ENCODE measurements around the gene ZNF844. TPM values are rescaled to one million over a fixed set of nuclear protein-coding genes. Genes with fewer than 3 reads are reported as not detected.
A peak's percentile ranks its signal among the peaks of the same experiment; 100 is the strongest.

ZNF844 gene
- polyA plus RNA-seq, 1 of the 3 experiments (the other 2 are of a cell fraction): 0.28 TPM

- TF ChIP-seq, protein P1, sequence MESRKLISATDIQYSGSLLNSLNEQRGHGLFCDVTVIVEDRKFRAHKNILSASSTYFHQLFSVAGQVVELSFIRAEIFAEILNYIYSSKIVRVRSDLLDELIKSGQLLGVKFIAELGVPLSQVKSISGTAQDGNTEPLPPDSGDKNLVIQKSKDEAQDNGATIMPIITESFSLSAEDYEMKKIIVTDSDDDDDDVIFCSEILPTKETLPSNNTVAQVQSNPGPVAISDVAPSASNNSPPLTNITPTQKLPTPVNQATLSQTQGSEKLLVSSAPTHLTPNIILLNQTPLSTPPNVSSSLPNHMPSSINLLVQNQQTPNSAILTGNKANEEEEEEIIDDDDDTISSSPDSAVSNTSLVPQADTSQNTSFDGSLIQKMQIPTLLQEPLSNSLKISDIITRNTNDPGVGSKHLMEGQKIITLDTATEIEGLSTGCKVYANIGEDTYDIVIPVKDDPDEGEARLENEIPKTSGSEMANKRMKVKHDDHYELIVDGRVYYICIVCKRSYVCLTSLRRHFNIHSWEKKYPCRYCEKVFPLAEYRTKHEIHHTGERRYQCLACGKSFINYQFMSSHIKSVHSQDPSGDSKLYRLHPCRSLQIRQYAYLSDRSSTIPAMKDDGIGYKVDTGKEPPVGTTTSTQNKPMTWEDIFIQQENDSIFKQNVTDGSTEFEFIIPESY (IDR thresholded peaks at IDR 0.05; ENCODE audit: borderline replicate concordance, low read depth): no peak
These were observed 16.7 kb upstream of the ZNF844 start (continued) for GRCh38 chr19:12047868-12048267.

DNA sequence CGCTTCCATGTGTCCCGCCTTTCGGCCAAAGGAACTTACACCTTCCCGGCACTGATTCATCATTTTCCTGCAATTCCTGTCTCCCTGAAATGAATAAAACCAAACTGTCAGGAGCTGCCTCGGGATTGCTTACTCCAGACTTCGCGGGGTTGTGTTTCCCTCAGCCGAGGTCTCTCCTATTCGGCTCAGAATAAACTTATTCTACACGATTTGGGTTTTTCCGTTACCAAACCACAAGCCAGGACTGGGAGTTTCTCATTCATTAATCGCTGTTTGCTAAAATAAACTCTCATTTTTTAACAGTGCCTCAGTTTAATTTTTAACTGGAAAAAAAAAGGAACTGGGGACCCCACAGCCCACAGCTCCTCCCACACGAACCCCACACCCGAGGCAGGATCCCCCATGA, 12.4 kb upstream of the ZNF844 start:
- Histone ChIP-seq H3K36me3 (replicated peaks in 1 of 2; ENCODE audit: control insufficient read depth in 1 of 2, insufficient read depth in 2 of 2, low read length in 1 of 2) (no peaks in the 10 kb centered on the region), H3K9me2 (no peaks in the 10 kb centered on the region), H3K27ac (ENCODE audit: low read depth in 2 of 2, low read length in 1 of 2) (no peak overlapping the region), H3K79me2 (ENCODE audit: insufficient read depth) (no peaks in the 10 kb centered on the region), H3K4me3 (ENCODE audit: low read depth in 2 of 2, low read length in 1 of 2) (peak overlapping the region; percentile 58 to 69), H3K27me3 (ENCODE audit: insufficient read depth) (no peaks in the 10 kb centered on the region), H4K20me1 (ENCODE audit: insufficient read depth) (no peaks in the 10 kb centered on the region), H3K9me3 (no peaks in the 10 kb centered on the region), H2AFZ (ENCODE audit: low read depth) (peak overlapping the region; percentile 91), H3F3A (replicated peaks; ENCODE audit: insufficient read depth) (no peaks in the 10 kb centered on the region), H3K4me2 (peak overlapping the region; percentile 93), H3K9ac (peak overlapping the region; percentile 58), H3K4me1 (ENCODE audit: control insufficient read depth in 1 of 2, insufficient read depth in 2 of 2, low read depth in 1 of 2, low read length in 1 of 2) (no peaks in the 10 kb centered on the region; a peak in 1 of 4 replicates)
- ChIA-PET POLR2A (interaction anchor here (1.2 to 2.2 kb wide), 4 partner anchors 15 to 88 kb away, joined by 3 to 23 read pairs (median 7); partner anchors contain the start of genes ZNF20 and ZNF433), CTCF (interaction anchor here (0.9 to 2.7 kb wide), 12 partner anchors 13 to 254 kb away, joined by 3 to 13 read pairs (median 4); partner anchors contain the start of genes ZNF20, ZNF433, ZNF700 and ZNF763)
- 3% methylated on average over 14 of the region's 14 CpGs for WGBS (ENCODE audit: low lambda C conversion rate)
- peak; percentile 33 for DNase-seq
- no peak for TF ChIP-seq FOXJ3 (CRISPR knock-in tag; IDR thresholded peaks at IDR 0.05)
- TF ChIP-seq MXI1 (IDR thresholded peaks at IDR 0.05; ENCODE audit: low read depth, low read length): no peak
- TF ChIP-seq NRF1 (IDR thresholded peaks at IDR 0.05; ENCODE audit: low read depth, low read length): no peak
- TF ChIP-seq RFX5 (IDR thresholded peaks at IDR 0.05; ENCODE audit: low read length): no peak
- TF ChIP-seq, protein P1 (IDR thresholded peaks at IDR 0.05; ENCODE audit: borderline replicate concordance, low read depth): no peak
- no peak for TF ChIP-seq SIN3A (IDR thresholded peaks at IDR 0.05; ENCODE audit: borderline replicate concordance, low read depth, low read length)
- TF ChIP-seq TCF12 (IDR thresholded peaks at IDR 0.05): no peak
- TF ChIP-seq TAF1 (IDR thresholded peaks at IDR 0.05; ENCODE audit: borderline replicate concordance, low read depth, low read length): no peak

DNA sequence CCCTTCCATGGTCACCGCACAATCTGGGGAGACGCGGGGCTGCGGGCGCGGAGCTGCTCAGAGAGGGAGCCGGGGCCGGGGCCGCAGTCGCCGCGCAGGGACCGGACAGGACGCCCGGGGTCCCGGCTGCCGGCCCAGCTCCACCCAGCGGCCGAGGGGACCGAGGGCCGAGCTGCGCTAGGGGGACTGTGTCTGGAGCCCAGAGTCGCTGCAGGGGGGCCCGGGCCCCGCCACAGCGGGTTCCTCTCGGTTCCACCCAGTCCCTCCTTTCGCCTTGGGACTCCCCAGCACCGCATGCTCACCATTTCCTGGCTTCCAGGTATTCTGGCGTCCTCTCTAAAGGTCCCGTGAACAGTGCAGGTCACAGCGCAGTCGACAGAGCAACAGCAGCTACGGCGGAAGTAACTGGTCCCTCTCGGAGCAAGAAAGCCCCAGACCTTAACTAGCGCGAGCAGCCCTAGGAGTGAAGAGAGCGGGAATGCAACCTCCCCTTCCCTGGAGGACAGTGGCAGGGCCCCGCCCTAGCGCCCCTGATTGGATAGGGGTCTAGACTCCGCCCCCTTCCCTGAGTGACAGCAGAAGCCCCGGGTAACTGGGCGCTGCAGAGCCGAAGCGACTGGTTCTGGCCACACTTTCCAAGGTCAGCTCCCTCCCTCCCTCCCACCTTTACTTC, 11.9 kb upstream of the ZNF844 start, which contains the start of gene ZNF878:
TSS of gene ZNF878 (minus strand) at position 465 of the 673 bp plus-strand sequence. CDS start at position 305, 160 bp downstream.
- Histone ChIP-seq H3K9ac (peak within 1 kb of the TSS; percentile 58), H3K9me3 (no peaks in the 10 kb centered on the region), H3K4me1 (ENCODE audit: control insufficient read depth in 1 of 2, insufficient read depth in 2 of 2, low read depth in 1 of 2, low read length in 1 of 2) (no peaks in the 10 kb centered on the region; a peak in 1 of 4 replicates), H4K20me1 (ENCODE audit: insufficient read depth) (no peaks in the 10 kb centered on the region), H3F3A (replicated peaks; ENCODE audit: insufficient read depth) (no peaks in the 10 kb centered on the region), H3K27me3 (ENCODE audit: insufficient read depth) (no peaks in the 10 kb centered on the region), H3K27ac (ENCODE audit: low read depth in 2 of 2, low read length in 1 of 2) (peak within 1 kb of the TSS in 1 of 2 experiments; percentile 66; a peak in 2 of 4 replicates), H3K4me3 (ENCODE audit: low read depth in 2 of 2, low read length in 1 of 2) (peak within 1 kb of the TSS; percentile 58 to 69), H3K79me2 (ENCODE audit: insufficient read depth) (no peaks in the 10 kb centered on the region), H3K9me2 (no peaks in the 10 kb centered on the region), H2AFZ (ENCODE audit: low read depth) (peak within 1 kb of the TSS; percentile 91), H3K36me3 (replicated peaks in 1 of 2; ENCODE audit: control insufficient read depth in 1 of 2, insufficient read depth in 2 of 2, low read length in 1 of 2) (no peaks in the 10 kb centered on the region), H3K4me2 (peak within 1 kb of the TSS; percentile 93)
- 16% methylated on average over 12 of the region's 46 CpGs for WGBS (ENCODE audit: low lambda C conversion rate)
- peak; percentile 96 for DNase-seq
- CTCF ChIA-PET: interaction anchor here (0.9 to 2.7 kb wide), 12 partner anchors 12 to 255 kb away, joined by 3 to 13 read pairs (median 4); partner anchors contain the start of genes ZNF20, ZNF433, ZNF700 and ZNF763
- POLR2A ChIA-PET: interaction anchor here (0.6 to 2.2 kb wide), 5 partner anchors 14 to 89 kb away, joined by 3 to 23 read pairs (median 6); partner anchors contain the start of genes ZNF20 and ZNF433
- TF ChIP-seq CTCF (IDR thresholded peaks at IDR 0.05): peak; percentile 33
- TF ChIP-seq, protein P2, sequence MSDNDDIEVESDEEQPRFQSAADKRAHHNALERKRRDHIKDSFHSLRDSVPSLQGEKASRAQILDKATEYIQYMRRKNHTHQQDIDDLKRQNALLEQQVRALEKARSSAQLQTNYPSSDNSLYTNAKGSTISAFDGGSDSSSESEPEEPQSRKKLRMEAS (IDR thresholded peaks at IDR 0.05; ENCODE audit: low read depth): peak; percentile 58; the same call in 1 of the 2 replicates
- no peak for TF ChIP-seq GABPA (IDR thresholded peaks at IDR 0.05; ENCODE audit: low read depth)
- peak; percentile 68 for TF ChIP-seq CHD2 (IDR thresholded peaks at IDR 0.05; ENCODE audit: low read length, partially characterized antibody)
- TF ChIP-seq NRF1 (IDR thresholded peaks at IDR 0.05; ENCODE audit: low read depth, low read length): no peak
- TF ChIP-seq RXRA (IDR thresholded peaks at IDR 0.05; ENCODE audit: borderline replicate concordance, low read depth): no peak
- TF ChIP-seq MXI1 (IDR thresholded peaks at IDR 0.05; ENCODE audit: low read depth, low read length): peak; percentile 32; the same call in 1 of the 2 replicates
- TF ChIP-seq JUND (IDR thresholded peaks at IDR 0.05): no peak
